SK-N-SH (cell line): Measurements from ENCODE around the gene ANKAR. TPM values are rescaled to one million over a fixed set of nuclear protein-coding genes. Genes with fewer than 3 reads are reported as not detected.

Experiments
- CTCF ChIA-PET: fragments of 300-600, 350-600 bp; formaldehyde crosslinking; extraction: SDS; loops from one replicate; lab custom pipeline; 2021; lab: Yijun Ruan, JAX
- POLR2A ChIA-PET: fragments of 350-600 bp; sonication (Branson Sonifier 250); formaldehyde crosslinking; extraction: SDS; loops from one replicate; lab custom pipeline; 2020; ENCODE audit warnings: antibody characterized with exemption, inconsistent platforms; lab: Yijun Ruan, JAX
- DNase-seq: peaks from one replicate; pipeline ENCODE4 v3.0.0; 2012
- H2AFZ ChIP-seq: fragments of 200-600 bp; sonication (generic); 2 replicates; pipeline ENCODE4 v1.8.1; 2016; ENCODE audit warnings: antibody characterized with exemption, mild to moderate bottlenecking, low read depth
- H3F3A ChIP-seq: fragments of 200-600 bp; sonication (generic); replicated peaks from 2 replicates; pipeline ENCODE3; 2016; ENCODE audit warnings: antibody characterized with exemption, mild to moderate bottlenecking; ENCODE audit not compliant: insufficient read depth
- H3K27ac ChIP-seq, 2 experiments: fragments of 200-500 bp in 1 of 2; fragments of 200-600 bp in 1 of 2; sonication (Bioruptor generic) in 1 of 2; sonication (generic), shearing (Covaris generic) in 1 of 2; 2 replicates each; pipeline versions ENCODE4 v1.5.1 to v1.6.1; 2014 to 2016; ENCODE audit warnings: low read depth in 2 of 2, inconsistent platforms in 1 of 2, low read length in 1 of 2, mild to moderate bottlenecking in 1 of 2, mixed read lengths in 1 of 2
- H3K27me3 ChIP-seq: fragments of 200-600 bp; sonication (generic), shearing (Covaris generic); 2 replicates; pipeline ENCODE4 v1.6.1; 2016; ENCODE audit warnings: mixed run types; ENCODE audit not compliant: insufficient read depth
- H3K36me3 ChIP-seq, 2 experiments: fragments of 200-500 bp in 1 of 2; fragments of 200-600 bp in 1 of 2; sonication (Bioruptor generic) in 1 of 2; sonication (generic) in 1 of 2; replicated peaks in 1 of 2; 2 replicates each; pipeline versions ENCODE3 to v1.5.1; 2014 to 2016; ENCODE audit warnings: low read length in 1 of 2, mild to moderate bottlenecking in 1 of 2; ENCODE audit not compliant: insufficient read depth in 2 of 2, control insufficient read depth in 1 of 2
- H3K4me1 ChIP-seq, 2 experiments: fragments of 200-500 bp in 1 of 2; fragments of 200-600 bp in 1 of 2; sonication (Bioruptor generic) in 1 of 2; sonication (generic), shearing (Covaris generic) in 1 of 2; 2 replicates each; pipeline versions ENCODE4 v1.5.1 to v1.6.1; 2014 to 2016; ENCODE audit warnings: low read depth in 1 of 2, low read length in 1 of 2, mixed run types in 1 of 2; ENCODE audit not compliant: insufficient read depth in 2 of 2, control insufficient read depth in 1 of 2
- H3K4me2 ChIP-seq: fragments of 200-600 bp; sonication (generic), shearing (Covaris generic); 2 replicates; pipeline ENCODE4 v1.6.1; 2017; ENCODE audit warnings: mixed run types
- H3K4me3 ChIP-seq, 2 experiments: fragments of 200-500 bp in 1 of 2; fragments of 200-600 bp in 1 of 2; sonication (Bioruptor generic) in 1 of 2; sonication (generic), shearing (Covaris generic) in 1 of 2; 2 replicates each; pipeline versions ENCODE4 v1.5.1 to v1.8.1; 2014 to 2016; ENCODE audit warnings: low read depth in 2 of 2, inconsistent platforms in 1 of 2, low read length in 1 of 2, mild to moderate bottlenecking in 1 of 2, mixed read lengths in 1 of 2, moderate library complexity in 1 of 2
- H3K79me2 ChIP-seq: fragments of 200-600 bp; sonication (generic); 2 replicates; pipeline ENCODE4 v1.8.1; 2017; ENCODE audit warnings: mild to moderate bottlenecking; ENCODE audit not compliant: insufficient read depth
- H3K9ac ChIP-seq: fragments of 200-600 bp; sonication (generic); 2 replicates; pipeline ENCODE4 v1.6.1; 2017; ENCODE audit warnings: mixed run types
- H3K9me2 ChIP-seq: fragments of 200-600 bp; sonication (generic); 2 replicates; pipeline ENCODE4 v1.6.1; 2017; ENCODE audit warnings: mixed run types
- H3K9me3 ChIP-seq: fragments of 200-600 bp; sonication (generic); 2 replicates; pipeline ENCODE4 v1.6.1; 2017; ENCODE audit warnings: mixed run types, mild to moderate bottlenecking, moderate library complexity
- H4K20me1 ChIP-seq: fragments of 200-600 bp; sonication (generic); 2 replicates; pipeline ENCODE4 v1.6.1; 2017; ENCODE audit warnings: mild to moderate bottlenecking, mixed run types; ENCODE audit not compliant: insufficient read depth
- CHD2 ChIP-seq: fragments of 150-350 bp; IDR thresholded peaks from 2 replicates; pipeline ENCODE4 v1.6.1; 2018; ENCODE audit warnings: low read length; ENCODE audit not compliant: partially characterized antibody
- CTCF ChIP-seq: fragments of 200-600 bp; sonication (generic); IDR thresholded peaks from 2 replicates; pipeline ENCODE4 v1.6.1; 2017; ENCODE audit warnings: antibody characterized with exemption, mild to moderate bottlenecking, moderate library complexity
- EP300 ChIP-seq, 2 experiments: IDR thresholded peaks; 2 replicates each; pipeline versions ENCODE4 v1.4.0 to v1.6.1; 2012; ENCODE audit warnings: borderline replicate concordance in 1 of 2, low read depth in 1 of 2, low read length in 1 of 2
- EZH2phosphoT487 ChIP-seq: fragments of 200-600 bp; sonication (generic); IDR thresholded peaks from 2 replicates; pipeline ENCODE4 v1.6.1; 2017; ENCODE audit warnings: low read depth, mixed run types, mild to moderate bottlenecking, antibody characterized with exemption, moderate library complexity, borderline replicate concordance
- FOSL2 ChIP-seq: IDR thresholded peaks from 2 replicates; pipeline ENCODE4 v1.4.0; 2012; ENCODE audit warnings: low read depth, mild to moderate bottlenecking, moderate library complexity, borderline replicate concordance
- GABPA ChIP-seq: IDR thresholded peaks from 2 replicates; pipeline ENCODE4 v1.4.0; 2012; ENCODE audit warnings: low read depth, mild to moderate bottlenecking
- GATA2 ChIP-seq: sonication (generic); formaldehyde crosslinking; IDR thresholded peaks from 2 replicates; pipeline ENCODE4 v1.5.0; 2020; ENCODE audit warnings: mild to moderate bottlenecking, missing genetic modification reagents
- IRF3 ChIP-seq: fragments of 150-350 bp; IDR thresholded peaks from 2 replicates; pipeline ENCODE4 v1.6.1; 2016; ENCODE audit warnings: mild to moderate bottlenecking, low read depth, low read length
- JUND ChIP-seq: IDR thresholded peaks from 2 replicates; pipeline ENCODE4 v1.4.0; 2012
- MAX ChIP-seq: IDR thresholded peaks from 2 replicates; pipeline ENCODE4 v1.4.0; 2012; ENCODE audit warnings: low read depth
- MXI1 ChIP-seq: IDR thresholded peaks from 2 replicates; pipeline ENCODE4 v1.6.1; 2012; ENCODE audit warnings: mild to moderate bottlenecking, low read depth, low read length, improper control_type of control experiment
- NFIC ChIP-seq: IDR thresholded peaks from 2 replicates; pipeline ENCODE4 v1.4.0; 2012; ENCODE audit warnings: borderline replicate concordance
- NRF1 ChIP-seq: IDR thresholded peaks from 2 replicates; pipeline ENCODE4 v1.6.1; 2012; ENCODE audit warnings: low read depth, mild to moderate bottlenecking, low read length
- PBX3 ChIP-seq: IDR thresholded peaks from 2 replicates; pipeline ENCODE4; 2012
- POLR2AphosphoS5 ChIP-seq: IDR thresholded peaks from 2 replicates; pipeline ENCODE4 v1.6.1; 2012; ENCODE audit warnings: low read depth, low read length
- REST ChIP-seq: IDR thresholded peaks from 2 replicates; pipeline ENCODE4 v1.6.1; 2012; ENCODE audit warnings: mild to moderate bottlenecking, low read depth, low read length, moderate library complexity
- RXRA ChIP-seq: IDR thresholded peaks from 2 replicates; pipeline ENCODE4 v1.4.0; 2012; ENCODE audit warnings: low read depth, mild to moderate bottlenecking, borderline replicate concordance
- TAF1 ChIP-seq: IDR thresholded peaks from 2 replicates; pipeline ENCODE4 v1.6.1; 2012; ENCODE audit warnings: low read depth, mild to moderate bottlenecking, low read length, moderate library complexity, borderline replicate concordance
- ZBTB33 ChIP-seq: IDR thresholded peaks from 2 replicates; pipeline ENCODE4 v1.4.0; 2012; ENCODE audit warnings: low read depth, borderline replicate concordance
- WGBS: methylation state at CpG from one replicate; pipeline ENCODE4 v1.1.6; 2017; ENCODE audit warnings: low lambda C conversion rate; 5-methylcytosine and 5-hydroxymethylcytosine counted together
- polyA plus RNA-seq, 3 experiments: library from polyadenylated mRNA; depleted of rRNA; stranded (reverse); fragments of >200 nt; gene quantifications; 2 replicates each; pipeline ENCODE4 v1.2.3, GENCODE V29; 2012

ANKAR gene
- polyA plus RNA-seq, 1 of the 3 experiments (the other 2 are of a cell fraction): 1.6 TPM

- POLR2A ChIA-PET: no interaction called here
- Histone ChIP-seq H3K79me2 (no peaks in the 10 kb centered on the region), H3K9ac (no peak overlapping the region), H3F3A (no peaks in the 10 kb centered on the region), H3K9me3 (no peaks in the 10 kb centered on the region), H3K9me2 (no peaks in the 10 kb centered on the region), H3K4me3 (no peak overlapping the region), H3K27me3 (no peaks in the 10 kb centered on the region), H3K36me3 (no peaks in the 10 kb centered on the region), H3K4me1 (0 out of 4 replicates have a peak, but pooled peaks cover 0 to 4% of the 10 kb centered on the region in 2 experiments), H3K27ac (no peak overlapping the region), H2AFZ (no peak overlapping the region)
- CTCF ChIA-PET: interaction anchor here (1.1 to 3.2 kb wide), 2 partner anchors 27 to 34 kb away, joined by 3 to 12 read pairs; partner anchors contain the start of gene ASNSD1
- WGBS: 89% methylated on average over 1 of the region's 1 CpG
- no peak for TF ChIP-seq EZH2phosphoT487
- no peak for TF ChIP-seq EP300 (IDR thresholded peaks at IDR 0.05; ENCODE audit: borderline replicate concordance in 1 of 2, low read depth in 1 of 2, low read length in 1 of 2)
- no peak for TF ChIP-seq GABPA
- TF ChIP-seq TAF1: no peak
- no peak for TF ChIP-seq JUND
- TF ChIP-seq ZBTB33: no peak
- no peak for TF ChIP-seq RXRA
- no peak for TF ChIP-seq REST
- no peak for TF ChIP-seq FOSL2
- no peak for TF ChIP-seq MXI1
- no peak for TF ChIP-seq MAX
- no peak for TF ChIP-seq NRF1
- TF ChIP-seq IRF3: no peak
- no peak for TF ChIP-seq PBX3
- no peak for TF ChIP-seq CHD2
- no peak for TF ChIP-seq POLR2AphosphoS5
- TF ChIP-seq GATA2: no peak
- no peak for TF ChIP-seq CTCF
- no peak for TF ChIP-seq NFIC
- TF ChIP-seq, all 33 proteins: peak for 0
- Histone ChIP-seq H4K20me1 (no peaks in the 10 kb centered on the region), H3K4me2 (no peak overlapping the region)
- DNase-seq: no peak
Observed at GRCh38 chr2:189627789-189628188, 46.7 kb upstream of the ANKAR start.
